ENCODE data around the gene CDH13.

The CDH13 gene

DNA sequence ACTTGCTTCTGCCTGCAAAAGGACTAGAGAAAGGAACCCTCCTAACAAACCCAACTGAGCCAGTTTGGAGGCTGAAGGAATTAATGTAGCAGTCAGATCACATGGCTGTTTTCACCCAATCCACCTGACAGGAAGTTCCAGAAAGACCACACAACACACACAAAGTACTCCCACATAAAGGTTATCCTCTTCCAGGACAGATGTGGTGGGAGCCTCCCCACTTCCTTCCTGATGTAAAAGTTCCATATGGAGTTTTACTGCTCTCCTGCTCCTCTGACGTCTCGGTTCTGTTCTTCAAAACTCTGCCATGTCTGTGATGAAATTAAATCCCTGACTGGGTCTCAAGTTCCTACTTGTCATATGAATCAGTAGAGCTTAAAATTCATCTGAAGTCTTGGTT is 684.0 kb downstream of the CDH13 start:
- Histone ChIP-seq H3K27me3 (ENCODE audit: insufficient read depth, poor library complexity, severe bottlenecking) (no peaks in the 10 kb centered on the region), H3K4me3 (replicated peaks; ENCODE audit: insufficient read depth, low read length) (no peak overlapping the region), H3K27ac (replicated peaks) (no peak overlapping the region)
- TF ChIP-seq, protein P1, sequence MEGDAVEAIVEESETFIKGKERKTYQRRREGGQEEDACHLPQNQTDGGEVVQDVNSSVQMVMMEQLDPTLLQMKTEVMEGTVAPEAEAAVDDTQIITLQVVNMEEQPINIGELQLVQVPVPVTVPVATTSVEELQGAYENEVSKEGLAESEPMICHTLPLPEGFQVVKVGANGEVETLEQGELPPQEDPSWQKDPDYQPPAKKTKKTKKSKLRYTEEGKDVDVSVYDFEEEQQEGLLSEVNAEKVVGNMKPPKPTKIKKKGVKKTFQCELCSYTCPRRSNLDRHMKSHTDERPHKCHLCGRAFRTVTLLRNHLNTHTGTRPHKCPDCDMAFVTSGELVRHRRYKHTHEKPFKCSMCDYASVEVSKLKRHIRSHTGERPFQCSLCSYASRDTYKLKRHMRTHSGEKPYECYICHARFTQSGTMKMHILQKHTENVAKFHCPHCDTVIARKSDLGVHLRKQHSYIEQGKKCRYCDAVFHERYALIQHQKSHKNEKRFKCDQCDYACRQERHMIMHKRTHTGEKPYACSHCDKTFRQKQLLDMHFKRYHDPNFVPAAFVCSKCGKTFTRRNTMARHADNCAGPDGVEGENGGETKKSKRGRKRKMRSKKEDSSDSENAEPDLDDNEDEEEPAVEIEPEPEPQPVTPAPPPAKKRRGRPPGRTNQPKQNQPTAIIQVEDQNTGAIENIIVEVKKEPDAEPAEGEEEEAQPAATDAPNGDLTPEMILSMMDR (IDR thresholded peaks at IDR 0.05; ENCODE audit: insufficient read depth, low read length), result no peak
- TF ChIP-seq, protein P2, sequence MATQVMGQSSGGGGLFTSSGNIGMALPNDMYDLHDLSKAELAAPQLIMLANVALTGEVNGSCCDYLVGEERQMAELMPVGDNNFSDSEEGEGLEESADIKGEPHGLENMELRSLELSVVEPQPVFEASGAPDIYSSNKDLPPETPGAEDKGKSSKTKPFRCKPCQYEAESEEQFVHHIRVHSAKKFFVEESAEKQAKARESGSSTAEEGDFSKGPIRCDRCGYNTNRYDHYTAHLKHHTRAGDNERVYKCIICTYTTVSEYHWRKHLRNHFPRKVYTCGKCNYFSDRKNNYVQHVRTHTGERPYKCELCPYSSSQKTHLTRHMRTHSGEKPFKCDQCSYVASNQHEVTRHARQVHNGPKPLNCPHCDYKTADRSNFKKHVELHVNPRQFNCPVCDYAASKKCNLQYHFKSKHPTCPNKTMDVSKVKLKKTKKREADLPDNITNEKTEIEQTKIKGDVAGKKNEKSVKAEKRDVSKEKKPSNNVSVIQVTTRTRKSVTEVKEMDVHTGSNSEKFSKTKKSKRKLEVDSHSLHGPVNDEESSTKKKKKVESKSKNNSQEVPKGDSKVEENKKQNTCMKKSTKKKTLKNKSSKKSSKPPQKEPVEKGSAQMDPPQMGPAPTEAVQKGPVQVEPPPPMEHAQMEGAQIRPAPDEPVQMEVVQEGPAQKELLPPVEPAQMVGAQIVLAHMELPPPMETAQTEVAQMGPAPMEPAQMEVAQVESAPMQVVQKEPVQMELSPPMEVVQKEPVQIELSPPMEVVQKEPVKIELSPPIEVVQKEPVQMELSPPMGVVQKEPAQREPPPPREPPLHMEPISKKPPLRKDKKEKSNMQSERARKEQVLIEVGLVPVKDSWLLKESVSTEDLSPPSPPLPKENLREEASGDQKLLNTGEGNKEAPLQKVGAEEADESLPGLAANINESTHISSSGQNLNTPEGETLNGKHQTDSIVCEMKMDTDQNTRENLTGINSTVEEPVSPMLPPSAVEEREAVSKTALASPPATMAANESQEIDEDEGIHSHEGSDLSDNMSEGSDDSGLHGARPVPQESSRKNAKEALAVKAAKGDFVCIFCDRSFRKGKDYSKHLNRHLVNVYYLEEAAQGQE (IDR thresholded peaks at IDR 0.05; ENCODE audit: insufficient replicate concordance, low read depth), result no peak
- TF ChIP-seq GABPA (IDR thresholded peaks at IDR 0.05; ENCODE audit: low read depth) (no peak), SPI1 (IDR thresholded peaks at IDR 0.05; ENCODE audit: borderline replicate concordance, low read depth) (no peak), POLR2AphosphoS5 (IDR thresholded peaks at IDR 0.05; ENCODE audit: low read depth) (no peak)
- no peak for DNase-seq (ENCODE audit: low read depth in 1 of 2, low spot score in 1 of 2)

DNA sequence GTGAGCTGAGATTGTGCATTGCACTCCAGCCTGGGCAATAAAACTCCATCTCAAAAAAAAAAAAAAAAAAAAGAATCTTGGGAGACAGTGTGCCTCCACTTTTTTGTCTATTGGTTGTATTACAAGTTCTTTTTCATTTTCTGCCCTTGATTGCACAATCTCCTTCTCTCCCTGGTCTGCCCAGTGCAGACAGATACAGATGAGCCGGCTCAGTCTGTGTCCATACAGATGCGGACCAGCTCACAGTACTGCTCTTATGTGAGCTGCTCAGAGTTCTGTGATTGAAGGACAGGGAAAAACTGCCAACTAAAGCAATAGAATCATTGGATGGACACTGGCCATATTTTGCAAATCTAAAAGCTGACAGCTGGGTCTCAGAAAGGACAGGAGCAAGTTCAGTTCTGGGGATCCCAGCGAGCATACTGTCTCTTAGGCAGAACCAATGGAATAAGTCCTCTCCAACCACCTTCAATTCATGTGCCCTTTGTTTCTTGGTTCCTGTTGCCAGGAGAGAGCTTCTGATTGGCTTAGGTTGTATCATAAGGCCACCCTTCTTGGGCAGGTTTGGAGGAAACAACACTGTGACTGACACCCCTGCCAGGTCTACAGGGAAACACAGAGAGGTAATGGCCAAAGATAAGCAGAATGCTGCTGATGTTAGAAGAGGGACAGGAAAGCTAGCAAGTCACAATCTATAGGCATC is 685.4 kb downstream of the CDH13 start:
- Histone ChIP-seq H3K4me3 (replicated peaks; ENCODE audit: insufficient read depth, low read length) (no peak overlapping the region), H3K27ac (replicated peaks) (no peak overlapping the region), H3K27me3 (ENCODE audit: insufficient read depth, poor library complexity, severe bottlenecking) (no peaks in the 10 kb centered on the region)
- TF ChIP-seq, protein P1 (IDR thresholded peaks at IDR 0.05; ENCODE audit: insufficient read depth, low read length), result no peak
- TF ChIP-seq, protein P2 (IDR thresholded peaks at IDR 0.05; ENCODE audit: insufficient replicate concordance, low read depth), result no peak
- no peak for TF ChIP-seq GABPA (IDR thresholded peaks at IDR 0.05; ENCODE audit: low read depth)
- TF ChIP-seq POLR2AphosphoS5 (IDR thresholded peaks at IDR 0.05; ENCODE audit: low read depth), result no peak
- no peak for TF ChIP-seq SPI1 (IDR thresholded peaks at IDR 0.05; ENCODE audit: borderline replicate concordance, low read depth)
- no peak for DNase-seq (ENCODE audit: low read depth in 1 of 2, low spot score in 1 of 2)

DNA sequence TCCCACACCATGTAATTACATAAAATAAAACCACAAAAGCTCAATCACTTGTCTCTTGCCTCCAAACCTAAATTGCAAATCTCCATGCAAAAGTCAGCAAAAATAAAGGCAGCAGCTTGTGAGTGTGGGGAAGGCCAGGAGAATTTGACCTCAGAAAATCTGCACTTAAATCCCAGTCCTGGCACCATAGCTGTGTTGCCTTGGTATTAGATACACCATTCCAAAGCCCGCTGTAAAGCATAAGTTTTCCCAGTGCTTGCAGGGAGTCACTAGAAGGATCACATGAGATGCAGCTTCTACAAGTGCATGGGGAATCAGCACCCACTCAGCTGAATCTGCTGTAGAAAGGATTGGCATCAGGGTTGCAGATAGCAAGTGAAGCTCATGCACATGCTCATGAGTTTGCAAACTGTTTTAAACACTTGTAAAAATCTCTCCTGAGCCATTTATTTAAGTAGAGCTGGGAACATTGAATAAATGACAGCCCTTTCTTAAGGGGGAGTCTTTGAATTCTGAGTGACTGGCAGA is 686.0 kb downstream of the CDH13 start:
- H3K27me3 ChIP-seq (ENCODE audit: insufficient read depth, poor library complexity, severe bottlenecking), result no peaks in the 10 kb centered on the region
- no peak overlapping the region for H3K27ac ChIP-seq (replicated peaks)
- no peak overlapping the region for H3K4me3 ChIP-seq (replicated peaks; ENCODE audit: insufficient read depth, low read length)
- TF ChIP-seq, protein P1 (IDR thresholded peaks at IDR 0.05; ENCODE audit: insufficient read depth, low read length), result no peak
- DNase-seq (ENCODE audit: low read depth in 1 of 2, low spot score in 1 of 2), result no peak

DNA sequence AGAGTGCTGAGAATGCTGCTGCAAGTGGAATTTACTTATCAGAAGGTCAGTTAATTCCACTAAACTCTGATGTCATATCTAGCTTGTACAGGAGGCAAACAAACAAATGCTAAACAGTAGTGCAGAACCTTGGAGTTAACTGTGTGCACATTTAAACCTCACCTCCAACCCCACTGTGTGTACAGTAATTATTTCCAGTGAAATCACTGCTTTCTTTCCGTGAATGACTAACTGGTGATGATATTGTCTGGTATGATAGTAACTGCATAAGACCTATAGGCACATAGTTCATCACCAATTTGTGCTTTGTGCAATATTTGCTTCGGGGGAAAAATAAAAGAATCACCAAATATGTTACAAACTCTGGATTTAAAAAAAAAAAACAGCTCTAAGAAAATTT is 688.5 kb downstream of the CDH13 start:
- no peak for DNase-seq (ENCODE audit: low read depth in 1 of 2, low spot score in 1 of 2)
- Histone ChIP-seq H3K4me3 (replicated peaks; ENCODE audit: insufficient read depth, low read length) (no peak overlapping the region), H3K27me3 (ENCODE audit: insufficient read depth, poor library complexity, severe bottlenecking) (no peaks in the 10 kb centered on the region), H3K27ac (replicated peaks) (no peak overlapping the region)
- TF ChIP-seq GABPA (IDR thresholded peaks at IDR 0.05; ENCODE audit: low read depth), result no peak
- no peak for TF ChIP-seq POLR2AphosphoS5 (IDR thresholded peaks at IDR 0.05; ENCODE audit: low read depth)
- TF ChIP-seq, protein P2 (IDR thresholded peaks at IDR 0.05; ENCODE audit: insufficient replicate concordance, low read depth), result no peak
- TF ChIP-seq, protein P1 (IDR thresholded peaks at IDR 0.05; ENCODE audit: insufficient read depth, low read length), result no peak
- TF ChIP-seq SPI1 (IDR thresholded peaks at IDR 0.05; ENCODE audit: borderline replicate concordance, low read depth), result no peak
